Measurements from ENCODE around the gene YRDC. TPM values are rescaled to one million over a fixed set of nuclear protein-coding genes. Genes with fewer than 3 reads are reported as not detected.

YRDC gene
- polyA plus RNA-seq, 1 of the 3 experiments (the other 2 are of a cell fraction): 34.2 TPM

- H4K20me1 ChIP-seq (ENCODE audit: insufficient read depth): no peaks in the 10 kb centered on the region
- POLR2A ChIA-PET: no interaction called here
- H3K9me3 ChIP-seq: no peaks in the 10 kb centered on the region
- no peak overlapping the region for H3K9ac ChIP-seq
- H3K4me1 ChIP-seq (ENCODE audit: control insufficient read depth in 1 of 2, insufficient read depth in 2 of 2, low read depth in 1 of 2, low read length in 1 of 2): peaks cover 0 to 14% of the 10 kb centered on the region in 2 experiments; a peak in 1 of 4 replicates
- no peak for TF ChIP-seq NRF1 (IDR thresholded peaks at IDR 0.05; ENCODE audit: low read depth, low read length)
- no peak for TF ChIP-seq FOXJ3 (CRISPR knock-in tag; IDR thresholded peaks at IDR 0.05)
- TF ChIP-seq RCOR1 (IDR thresholded peaks at IDR 0.05; ENCODE audit: low read length): no peak
- TF ChIP-seq YY1 (IDR thresholded peaks at IDR 0.05; ENCODE audit: low read depth): no peak
- TF ChIP-seq JUND (IDR thresholded peaks at IDR 0.05): no peak
- no peak for TF ChIP-seq CTCF (IDR thresholded peaks at IDR 0.05)
- TF ChIP-seq CHD2 (IDR thresholded peaks at IDR 0.05; ENCODE audit: low read length, partially characterized antibody): no peak
- no peak for TF ChIP-seq TEAD4 (IDR thresholded peaks at IDR 0.05; ENCODE audit: borderline replicate concordance, insufficient read depth)
- no peak for TF ChIP-seq GABPA (IDR thresholded peaks at IDR 0.05; ENCODE audit: low read depth)
- peak overlapping the region in 1 of 2 experiments; percentile 54; a peak in 1 of 4 replicates for H3K27ac ChIP-seq (ENCODE audit: low read depth in 2 of 2, low read length in 1 of 2)
- H3K27me3 ChIP-seq (ENCODE audit: insufficient read depth): peaks cover 21% of the 10 kb centered on the region; the same call in 1 of the 2 replicates
- H3K4me3 ChIP-seq (ENCODE audit: low read depth in 2 of 2, low read length in 1 of 2): peak overlapping the region in 1 of 2 experiments; percentile 53; a peak in 1 of 4 replicates
- H3K36me3 ChIP-seq (replicated peaks in 1 of 2; ENCODE audit: control insufficient read depth in 1 of 2, insufficient read depth in 2 of 2, low read length in 1 of 2): no peaks in the 10 kb centered on the region
- H2AFZ ChIP-seq (ENCODE audit: low read depth): no peak overlapping the region
- no peaks in the 10 kb centered on the region for H3K79me2 ChIP-seq (ENCODE audit: insufficient read depth)
- H3K4me2 ChIP-seq: no peak overlapping the region
- H3K9me2 ChIP-seq: no peaks in the 10 kb centered on the region
- DNase-seq: no peak
- no peaks in the 10 kb centered on the region for H3F3A ChIP-seq (replicated peaks; ENCODE audit: insufficient read depth)
- CTCF ChIA-PET: interaction anchor here (1.6 to 1.8 kb wide), 2 partner anchors 19 to 27 kb away, joined by 5 to 6 read pairs; partner anchors contain the start of gene EPHA10
- WGBS (ENCODE audit: low lambda C conversion rate): 47% methylated on average over 11 of the region's 36 CpGs
Observed at GRCh38 chr1:37792943-37793686, 14.9 kb downstream of the YRDC start.

GRCh38 chr1:37782491-37782890 is 25.5 kb downstream of the YRDC start:
- TF ChIP-seq GATA2 (CRISPR knock-in tag; IDR thresholded peaks at IDR 0.05) (no peak), SIN3A (IDR thresholded peaks at IDR 0.05; ENCODE audit: borderline replicate concordance, low read depth, low read length) (no peak)
- H2AFZ ChIP-seq (ENCODE audit: low read depth): no peak overlapping the region
- DNase-seq: no peak
- H3K4me3 ChIP-seq (ENCODE audit: low read depth in 2 of 2, low read length in 1 of 2): no peak overlapping the region
- no peaks in the 10 kb centered on the region for H4K20me1 ChIP-seq (ENCODE audit: insufficient read depth)
- H3K27me3 ChIP-seq (ENCODE audit: insufficient read depth): no peaks in the 10 kb centered on the region; the same call in 1 of the 2 replicates
- no peaks in the 10 kb centered on the region for H3K9me3 ChIP-seq
- WGBS (ENCODE audit: low lambda C conversion rate): 48% methylated on average over 14 of the region's 17 CpGs
- no peaks in the 10 kb centered on the region for H3K4me1 ChIP-seq (ENCODE audit: control insufficient read depth in 1 of 2, insufficient read depth in 2 of 2, low read depth in 1 of 2, low read length in 1 of 2)
- no peaks in the 10 kb centered on the region for H3F3A ChIP-seq (replicated peaks; ENCODE audit: insufficient read depth)
- H3K4me2 ChIP-seq: no peak overlapping the region
- ChIA-PET CTCF (interaction anchor here (0.9 kb wide), 1 partner anchor 29 kb away, joined by 3 read pairs; no protein-coding TSS in a partner anchor), POLR2A (no interaction called here)
- H3K27ac ChIP-seq (ENCODE audit: low read depth in 2 of 2, low read length in 1 of 2): no peak overlapping the region
- no peaks in the 10 kb centered on the region for H3K79me2 ChIP-seq (ENCODE audit: insufficient read depth)
- H3K36me3 ChIP-seq (replicated peaks in 1 of 2; ENCODE audit: control insufficient read depth in 1 of 2, insufficient read depth in 2 of 2, low read length in 1 of 2): no peaks in the 10 kb centered on the region
- H3K9me2 ChIP-seq: no peaks in the 10 kb centered on the region
- no peak overlapping the region for H3K9ac ChIP-seq

Measured in SK-N-SH (cell line).